GM13976 (cell line): Measurements from ENCODE around the gene NKX6-1.

Experiments used
- DNase-seq: peaks from one replicate; pipeline ENCODE4 v3.0.0; 2012; ENCODE audit warnings: low spot score
- CTCF ChIP-seq: IDR thresholded peaks from 2 replicates; pipeline ENCODE4 v1.5.1; 2012; ENCODE audit warnings: borderline replicate concordance, mild to moderate bottlenecking; ENCODE audit not compliant: insufficient read depth; ENCODE audit errors: extremely low read depth, missing control alignments, control extremely low read depth
- in situ Hi-C: fragments of 300-500 bp; cut with MboI; formaldehyde crosslinking; loops from one replicate; pipeline ENCODE4 v1.12.0; 2022; ENCODE audit warnings: low sequenced_read_pairs, mixed read lengths, inconsistent platforms; ENCODE audit not compliant: unreplicated experiment

NKX6-1 gene

GRCh38 chr4:84498935-84499623 is at the start of gene NKX6-1:
NKX6-1 (minus strand) TSS chr4:84499292; CDS start chr4:84498228, 1,064 bp downstream.
- no peak for DNase-seq
- no peak for TF ChIP-seq CTCF
- in situ Hi-C loops = no loop called here

GRCh38 chr4:84547211-84547610 is 48.1 kb upstream of the NKX6-1 start:
- in situ Hi-C loops = no loop called here
- no peak for DNase-seq
- no peak for TF ChIP-seq CTCF

- DNase-seq = no peak
- TF ChIP-seq CTCF = no peak
- in situ Hi-C loops = no loop called here
Observed at GRCh38 chr4:84545093-84545492, 46.0 kb upstream of the NKX6-1 start.

GRCh38 chr4:84535901-84536300 is 36.8 kb upstream of the NKX6-1 start:
- TF ChIP-seq CTCF = no peak
- in situ Hi-C loops = no loop called here

GRCh38 chr4:84531689-84532088 is 32.6 kb upstream of the NKX6-1 start:
- in situ Hi-C loops = no loop called here
- no peak for TF ChIP-seq CTCF
- no peak for DNase-seq

More at GRCh38 chr4:84535901-84536300, 36.8 kb upstream of the NKX6-1 start:
- no peak for DNase-seq

- no peak for TF ChIP-seq CTCF
- DNase-seq = no peak
- in situ Hi-C loops = no loop called here
Observed at GRCh38 chr4:84530871-84531270, 31.8 kb upstream of the NKX6-1 start.
